DMS114 treated with DMSO at 0.1 percent for 48 hours (cell line): Measurements from ENCODE around the gene SLC22A15.
"Not testable (repeated sequence)": the region's sequence is repeated elsewhere in the genome, so short reads cannot be mapped to it uniquely, and the experiment has no call there.

Experiments
- DNase-seq: peaks from one replicate; lab custom pipeline; 2025; ENCODE audit not compliant: unreplicated experiment; lab: John Stamatoyannopoulos, UW

SLC22A15 gene

DNA sequence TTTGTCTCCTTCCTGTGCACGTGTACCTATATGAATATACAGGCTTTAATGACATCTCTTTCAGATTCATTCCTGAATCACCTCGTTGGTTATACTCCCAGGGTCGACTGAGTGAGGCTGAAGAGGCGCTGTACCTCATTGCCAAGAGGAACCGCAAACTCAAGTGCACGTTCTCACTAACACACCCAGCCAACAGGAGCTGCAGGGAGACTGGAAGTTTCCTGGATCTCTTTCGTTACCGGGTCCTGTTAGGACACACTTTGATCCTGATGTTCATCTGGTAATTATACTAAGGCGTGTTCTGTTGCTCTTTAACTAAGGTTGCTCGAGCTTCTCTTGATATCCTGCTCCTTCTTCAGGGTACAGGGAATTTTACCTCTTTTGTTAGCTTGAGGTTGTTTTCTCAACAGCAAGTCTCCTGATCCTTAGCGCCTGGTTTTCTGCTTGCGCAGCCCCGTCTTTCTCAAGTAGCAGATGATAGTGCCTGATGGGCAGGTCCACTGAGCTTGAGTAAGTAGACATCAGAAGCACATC is 55.1 kb downstream of the SLC22A15 start:
- no peak for DNase-seq

DNA sequence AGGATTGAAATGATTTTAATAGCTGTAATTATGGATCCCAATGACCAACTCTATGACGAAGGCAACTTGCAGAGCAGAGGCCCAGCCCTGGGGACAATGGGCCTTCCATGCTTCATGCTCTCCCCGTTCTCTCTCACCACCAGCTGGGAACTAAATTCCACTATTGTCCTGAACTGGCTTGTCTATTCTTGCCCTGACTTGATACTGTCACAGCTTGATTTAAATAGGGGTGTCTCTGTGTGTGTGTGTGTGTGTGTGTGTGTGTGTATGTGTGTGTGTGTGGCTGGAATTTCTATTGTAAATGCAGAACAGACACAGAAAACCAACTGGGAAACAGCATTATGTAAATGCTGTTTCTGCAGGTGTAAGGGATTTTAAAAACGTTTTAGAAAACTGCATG is 57.0 kb downstream of the SLC22A15 start:
- no peak for DNase-seq

DNA sequence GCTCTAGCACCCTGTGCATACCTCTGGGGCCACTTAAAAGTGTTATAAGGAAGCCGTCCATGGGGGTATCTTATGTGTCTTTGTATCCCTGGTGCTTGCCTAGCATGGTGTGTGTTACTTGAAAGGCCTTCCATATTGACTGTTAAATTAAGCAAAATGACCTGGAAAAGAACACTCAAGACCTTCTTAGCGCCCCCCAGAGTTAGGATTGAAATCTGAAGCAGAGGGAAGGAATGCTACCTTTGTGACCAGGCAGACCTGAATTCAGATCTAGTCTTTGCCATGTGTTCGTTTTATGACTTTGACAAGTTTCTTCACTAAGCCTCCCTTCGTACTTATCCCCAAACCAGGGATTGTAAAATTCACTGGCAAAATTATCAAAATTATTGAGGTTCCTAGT is 59.9 kb downstream of the SLC22A15 start:
- no peak for DNase-seq

DNA sequence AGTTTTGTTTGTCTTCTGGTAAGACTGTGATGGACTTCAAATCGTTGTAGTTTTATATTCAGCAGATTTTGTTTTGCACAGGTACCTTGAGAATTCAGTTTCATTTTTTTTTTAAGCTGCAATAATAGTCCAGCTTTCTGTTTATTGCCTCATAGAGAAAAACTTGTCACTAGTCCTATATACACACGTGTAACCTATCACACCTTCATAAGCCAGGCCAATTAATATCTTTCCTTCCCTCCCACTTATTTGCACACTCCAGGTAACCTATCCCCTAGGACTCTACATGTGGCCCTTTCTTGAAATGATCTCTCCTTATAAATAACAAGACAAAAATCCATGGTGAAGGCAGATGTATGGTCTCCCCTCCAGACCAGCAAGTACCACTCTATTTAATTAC is 62.4 kb downstream of the SLC22A15 start:
- DNase-seq: no peak

DNA sequence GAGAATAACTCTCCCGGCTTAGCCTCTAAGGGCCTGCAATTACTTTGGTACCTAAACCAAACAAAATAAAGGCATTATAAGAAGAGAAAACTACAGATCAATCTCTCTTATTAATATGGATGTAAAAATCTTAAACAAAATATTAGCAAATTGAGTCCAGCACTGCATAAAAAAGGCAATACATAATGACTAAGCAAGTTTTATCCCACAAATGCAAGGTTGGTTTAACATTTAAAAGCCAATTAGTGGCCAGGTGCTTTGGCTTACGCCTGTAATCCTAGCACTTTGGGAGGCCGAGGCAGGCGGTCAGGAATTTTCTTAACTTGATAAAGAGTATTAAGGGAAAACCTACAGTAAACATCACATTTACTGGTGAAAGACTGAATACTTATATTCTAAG is 67.8 kb downstream of the SLC22A15 start:
- no peak for DNase-seq

DNA sequence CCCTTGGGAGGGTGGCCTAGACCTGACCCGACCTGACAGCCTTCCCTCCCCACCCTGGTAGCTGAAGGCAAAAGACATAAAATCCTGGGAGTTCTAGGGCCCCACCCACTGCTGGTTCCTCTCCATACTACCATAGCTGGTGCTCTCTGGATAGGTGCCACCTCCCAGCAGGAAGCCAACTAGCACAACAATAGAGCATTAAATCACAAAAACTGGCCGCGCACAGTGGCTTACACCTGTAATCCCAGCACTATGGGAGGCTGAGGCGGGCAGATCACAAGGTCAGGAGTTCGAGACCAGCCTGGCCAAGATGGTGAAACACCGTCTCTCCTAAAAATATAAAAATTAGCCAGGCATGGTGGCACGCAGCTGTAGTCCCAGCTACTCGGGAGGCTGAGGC is 70.6 kb downstream of the SLC22A15 start:
- DNase-seq: not testable (repeated sequence)

DNA sequence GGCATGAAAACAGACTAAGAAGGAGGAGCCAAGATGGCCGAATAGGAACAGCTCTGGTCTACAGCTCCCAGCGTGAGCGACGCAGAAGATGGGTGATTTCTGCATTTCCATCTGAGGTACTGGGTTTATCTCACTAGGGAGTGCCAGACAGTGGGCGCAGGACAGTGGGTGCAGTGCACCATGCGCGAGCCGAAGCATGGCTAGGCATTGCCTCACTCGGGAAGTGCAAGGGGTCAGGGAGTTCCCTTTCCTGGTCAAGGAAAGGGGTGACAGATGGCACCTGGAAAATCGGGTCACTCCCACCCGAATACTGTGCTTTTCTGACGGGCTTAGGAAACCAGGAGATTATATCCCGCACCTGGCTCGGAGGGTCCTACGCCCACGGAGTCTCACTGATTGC is 75.6 kb downstream of the SLC22A15 start:
- not testable (repeated sequence) for DNase-seq

DNA sequence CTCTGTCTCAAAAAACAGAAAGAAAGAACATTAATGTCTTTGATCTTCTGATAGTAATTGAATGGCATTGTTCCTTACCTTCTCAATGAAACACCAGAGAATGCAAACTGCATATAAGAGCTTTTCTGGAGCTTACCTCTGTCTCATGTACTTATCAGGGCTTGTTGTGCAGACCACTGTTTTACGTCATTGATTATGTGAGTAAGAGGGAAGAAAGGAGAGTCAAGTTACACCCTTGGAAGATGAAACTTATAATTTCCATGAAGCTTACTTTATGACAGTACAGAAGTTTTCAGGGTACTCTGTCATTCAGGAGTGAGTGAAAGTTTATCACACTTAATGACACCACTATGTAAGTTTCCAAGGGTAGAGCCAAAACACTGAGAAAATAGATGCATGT is 85.9 kb downstream of the SLC22A15 start:
- DNase-seq: no peak

DNA sequence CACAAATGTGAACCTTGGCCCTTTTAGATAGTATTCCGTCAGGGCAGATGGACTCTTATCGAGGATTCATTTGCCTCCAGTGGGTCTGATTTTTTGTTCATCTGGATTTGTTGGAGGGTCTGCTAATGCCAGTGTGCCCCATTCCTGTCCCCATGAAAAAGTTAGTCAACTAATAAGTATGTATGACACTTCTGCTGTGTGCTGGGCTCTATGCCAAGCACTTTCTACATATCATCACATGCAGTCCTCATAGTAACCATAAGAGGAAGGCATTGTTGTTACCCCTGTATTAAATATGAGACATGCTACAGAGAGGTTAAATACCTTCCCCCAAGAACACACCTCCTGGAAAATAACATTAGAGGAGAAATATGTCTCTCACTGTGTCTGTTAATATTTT is 88.3 kb downstream of the SLC22A15 start:
- no peak for DNase-seq

DNA sequence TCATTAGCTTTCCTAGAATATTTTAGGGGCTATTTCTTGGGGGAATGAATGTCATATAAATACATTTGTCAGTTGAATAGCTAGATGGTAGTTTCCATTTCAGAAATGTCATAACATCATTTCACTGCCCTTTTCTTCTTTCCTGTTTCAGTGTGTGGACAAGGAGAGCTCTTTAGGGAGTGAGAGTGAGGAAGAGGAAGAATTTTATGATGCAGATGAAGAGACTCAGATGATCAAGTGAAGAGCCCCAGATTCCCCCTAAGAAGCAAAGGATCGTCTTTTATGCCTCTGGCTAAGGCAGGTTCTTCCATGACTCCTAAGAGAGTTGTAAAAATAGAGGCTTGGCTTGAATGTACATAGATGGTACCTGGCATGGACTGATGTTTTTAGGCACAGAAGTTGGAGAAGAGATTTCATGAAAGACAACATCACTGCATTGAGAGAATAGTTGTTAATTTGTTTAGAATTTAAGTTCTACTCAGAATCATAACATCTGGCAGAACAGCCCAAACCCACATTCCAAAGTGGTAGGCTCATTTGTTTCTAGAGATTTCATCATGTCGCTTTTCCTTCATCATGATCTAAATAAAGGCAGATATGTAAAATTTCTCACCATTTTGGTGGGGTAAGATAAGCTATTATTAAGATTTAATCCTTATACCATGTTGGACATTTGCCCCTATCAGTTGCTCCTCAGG is 90.7 kb downstream of the SLC22A15 start:
- DNase-seq: no peak

DNA sequence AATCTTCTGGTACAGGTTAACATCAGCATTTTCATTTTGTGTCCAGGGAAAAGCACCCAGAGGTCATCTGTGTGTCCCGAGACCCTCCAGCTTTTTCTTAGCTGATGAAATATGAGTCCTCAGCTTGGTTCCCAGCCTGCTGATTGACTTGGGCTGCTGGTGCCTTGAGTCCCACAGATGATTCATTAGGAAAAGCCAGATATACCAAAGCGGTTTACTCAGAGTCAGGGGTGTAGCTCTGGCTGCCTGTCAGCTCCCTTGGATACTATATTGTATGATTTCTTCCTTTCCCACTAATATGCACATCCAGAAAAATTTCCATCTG is 91.2 kb downstream of the SLC22A15 start:
- no peak for DNase-seq

DNA sequence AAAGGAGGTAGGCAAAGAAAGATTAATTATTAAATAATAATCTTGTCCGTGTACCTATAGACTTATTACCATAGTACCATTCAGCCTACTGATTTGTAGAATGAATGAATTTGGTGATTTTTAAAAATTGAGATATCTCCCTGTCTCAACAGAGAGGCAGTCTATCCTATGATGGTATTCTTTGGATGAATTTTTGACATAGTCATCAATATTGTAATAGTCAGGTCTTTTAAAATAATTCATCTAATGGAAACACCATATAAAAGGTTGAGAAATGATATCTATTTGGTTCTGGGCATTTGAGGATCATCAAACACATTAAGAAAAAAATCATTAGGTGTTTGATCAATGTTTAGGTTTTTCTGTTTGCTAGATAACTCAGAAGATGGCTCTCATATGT is 99.3 kb downstream of the SLC22A15 start:
- no peak for DNase-seq

DNA sequence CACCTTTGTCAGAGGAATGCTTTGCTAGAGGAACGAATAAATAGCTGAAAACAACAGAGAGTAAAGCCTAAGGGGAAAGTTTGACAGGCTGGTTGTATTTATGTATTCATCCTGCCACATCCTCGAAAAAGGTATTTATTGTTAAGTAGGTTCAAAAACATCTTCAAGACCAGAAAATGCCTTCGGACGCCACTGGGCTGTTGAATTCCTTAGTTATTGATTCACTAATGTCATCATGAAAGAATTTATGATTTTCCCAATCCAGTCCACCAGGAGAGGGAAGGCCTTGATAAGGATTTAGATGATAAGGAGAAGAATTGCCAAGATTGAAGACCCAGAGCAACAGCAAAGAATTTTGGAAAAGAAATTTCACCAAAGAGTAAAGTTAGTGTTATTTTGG is 99.7 kb downstream of the SLC22A15 start:
- no peak for DNase-seq

DNA sequence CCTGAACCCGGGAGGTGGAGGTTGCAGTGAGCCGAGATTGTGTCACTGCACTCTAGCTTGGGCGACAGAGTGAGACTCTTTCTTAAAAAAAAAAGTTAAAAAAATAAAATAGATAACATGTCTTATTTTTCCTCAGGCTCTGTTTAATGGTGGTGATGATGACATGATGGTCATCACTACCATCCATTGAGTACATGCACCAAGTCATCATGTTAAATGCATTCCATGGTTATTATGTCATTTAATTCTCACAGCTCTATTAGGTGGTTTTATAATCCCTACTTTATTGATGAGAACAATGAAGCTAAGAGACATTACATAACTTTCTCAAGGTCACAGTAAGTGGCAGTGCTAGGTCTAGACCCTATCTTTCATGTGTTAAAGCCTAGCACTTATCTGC is 100.5 kb downstream of the SLC22A15 start:
- no peak for DNase-seq

DNA sequence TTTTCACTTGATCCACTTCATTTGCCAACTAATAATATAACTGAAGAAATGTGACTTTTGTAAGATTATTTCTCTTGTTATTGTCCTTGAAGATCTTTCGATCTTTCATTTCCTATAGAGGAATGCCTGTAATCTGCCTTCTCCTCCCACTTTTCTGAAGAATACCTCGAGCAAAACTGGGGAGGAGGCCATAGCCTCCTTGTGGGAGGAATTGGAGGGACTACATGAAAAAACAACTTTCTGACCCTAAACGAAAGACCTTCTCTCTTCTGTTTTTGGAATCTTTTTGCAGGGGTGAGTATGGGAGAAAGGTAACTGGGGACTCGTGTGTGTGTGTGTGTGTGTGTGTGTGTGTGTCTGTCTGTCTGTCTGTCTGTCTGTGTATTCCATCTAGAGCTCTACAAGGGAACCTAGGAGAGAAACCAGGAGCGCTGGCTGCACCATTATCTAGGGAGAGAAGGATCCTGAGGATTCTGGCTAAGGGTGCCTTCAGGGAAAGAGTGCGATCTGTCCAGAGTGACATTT is 102.4 kb downstream of the SLC22A15 start:
- no peak for DNase-seq

DNA sequence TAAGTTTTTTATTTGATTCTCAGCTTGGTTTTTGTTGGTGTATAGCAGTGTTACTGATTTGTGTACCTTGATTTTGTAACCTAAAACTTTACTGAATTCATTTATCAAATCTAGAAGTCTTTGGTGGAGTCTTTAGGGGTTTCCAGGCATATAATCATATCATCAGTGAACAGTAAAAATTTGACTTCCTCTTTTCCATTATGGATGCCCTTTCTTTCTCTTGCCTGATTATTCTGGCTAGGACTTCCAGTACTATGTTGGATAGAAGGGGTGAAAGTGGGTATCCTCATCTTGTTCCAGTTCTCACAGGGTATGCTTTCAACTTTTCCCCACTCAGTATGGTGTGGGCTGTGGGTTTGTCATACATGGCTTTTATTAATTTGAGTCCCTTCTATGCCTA is 111.3 kb downstream of the SLC22A15 start:
- no peak for DNase-seq

DNA sequence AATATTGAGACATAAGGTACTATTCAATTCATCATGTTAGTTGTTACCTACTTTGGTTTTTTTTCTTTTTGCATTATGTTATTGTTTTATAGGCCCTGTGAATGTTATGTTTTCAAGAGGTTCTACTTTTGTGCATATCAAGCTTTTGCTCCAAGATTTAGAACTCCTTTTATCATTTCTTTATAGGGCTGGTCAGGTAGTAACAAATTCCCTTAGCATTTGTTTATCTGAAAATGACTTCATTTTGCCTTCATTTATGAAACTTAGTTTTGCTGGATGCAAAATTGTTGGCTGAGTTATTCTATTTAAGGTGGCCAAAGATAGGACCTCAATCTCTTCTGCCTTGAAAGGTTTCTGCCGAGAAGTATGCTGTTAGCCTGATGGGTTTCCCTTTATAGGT is 113.6 kb downstream of the SLC22A15 start:
- DNase-seq: no peak

DNA sequence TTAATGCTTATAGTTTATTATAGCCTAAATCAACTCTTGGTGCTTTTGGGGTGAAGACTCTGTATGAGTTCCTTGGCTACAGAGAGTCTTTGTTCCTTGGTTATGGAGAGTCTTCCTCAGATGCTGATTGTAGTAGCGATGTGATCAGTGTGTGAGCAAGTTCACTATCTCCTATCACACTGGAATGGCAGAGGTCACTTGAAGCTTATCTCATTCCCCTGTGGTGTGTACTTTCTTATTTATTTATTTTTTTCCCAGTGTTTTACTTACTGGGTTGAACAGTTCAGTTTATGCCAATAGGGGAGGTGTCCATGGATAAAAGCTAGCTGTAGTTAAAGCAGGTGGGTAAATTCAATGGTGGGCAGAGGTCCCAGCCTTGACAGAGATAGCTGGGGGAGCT is 114.8 kb downstream of the SLC22A15 start:
- no peak for DNase-seq

DNA sequence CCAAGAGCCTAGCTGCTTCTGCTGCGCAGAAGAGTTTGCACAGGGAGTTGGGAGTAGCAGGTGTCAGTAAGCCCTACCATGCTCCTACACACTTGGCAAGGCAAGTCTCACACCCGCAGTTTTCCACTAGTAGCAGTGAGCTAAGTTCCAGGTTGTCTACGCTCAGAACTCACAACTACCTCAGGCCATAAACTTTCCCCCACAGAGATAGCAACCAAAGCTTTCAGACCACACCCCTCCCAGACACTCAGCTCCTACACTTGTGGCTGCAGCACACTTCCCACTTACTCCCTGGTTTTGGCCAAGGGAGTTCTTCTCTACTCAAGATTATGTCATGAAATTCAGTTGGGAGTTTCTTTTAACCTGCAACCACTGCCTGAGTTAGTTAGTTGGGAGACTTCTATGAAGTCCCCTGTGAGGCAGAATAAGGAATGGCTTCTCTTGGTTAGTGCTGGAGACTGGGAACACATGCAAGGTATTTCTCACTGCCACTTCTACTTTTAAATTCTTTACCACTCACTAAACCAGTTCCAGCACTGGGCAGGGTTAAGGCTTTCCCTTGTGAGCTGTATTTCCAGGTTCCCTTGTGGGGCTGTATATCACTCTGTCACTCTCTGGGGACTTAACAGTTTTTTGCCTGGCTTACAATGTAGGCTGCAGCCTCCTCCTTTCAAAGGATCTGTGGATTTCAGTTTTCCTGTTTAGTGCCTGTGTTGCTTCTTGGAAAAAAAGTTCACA is 116.6 kb downstream of the SLC22A15 start:
- no peak for DNase-seq

DNA sequence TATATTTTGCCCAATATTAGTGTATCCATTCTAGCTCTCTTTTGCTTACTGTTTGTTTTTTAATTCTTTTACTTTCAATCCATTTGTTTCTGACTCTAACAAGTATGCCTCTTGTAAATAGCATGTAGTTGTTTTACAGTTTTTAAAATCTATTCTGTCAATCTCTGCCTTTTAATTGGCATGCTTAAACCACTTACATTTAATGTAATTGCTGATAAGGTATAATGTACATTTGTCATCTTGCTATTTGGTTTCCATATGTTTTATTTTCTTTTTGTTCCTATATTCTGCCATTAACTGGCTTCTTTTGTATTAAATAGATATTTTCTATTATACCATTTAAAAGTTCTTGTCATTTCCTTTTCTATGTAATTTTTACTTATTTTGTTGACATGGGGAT is 118.7 kb downstream of the SLC22A15 start:
- no peak for DNase-seq

DNA sequence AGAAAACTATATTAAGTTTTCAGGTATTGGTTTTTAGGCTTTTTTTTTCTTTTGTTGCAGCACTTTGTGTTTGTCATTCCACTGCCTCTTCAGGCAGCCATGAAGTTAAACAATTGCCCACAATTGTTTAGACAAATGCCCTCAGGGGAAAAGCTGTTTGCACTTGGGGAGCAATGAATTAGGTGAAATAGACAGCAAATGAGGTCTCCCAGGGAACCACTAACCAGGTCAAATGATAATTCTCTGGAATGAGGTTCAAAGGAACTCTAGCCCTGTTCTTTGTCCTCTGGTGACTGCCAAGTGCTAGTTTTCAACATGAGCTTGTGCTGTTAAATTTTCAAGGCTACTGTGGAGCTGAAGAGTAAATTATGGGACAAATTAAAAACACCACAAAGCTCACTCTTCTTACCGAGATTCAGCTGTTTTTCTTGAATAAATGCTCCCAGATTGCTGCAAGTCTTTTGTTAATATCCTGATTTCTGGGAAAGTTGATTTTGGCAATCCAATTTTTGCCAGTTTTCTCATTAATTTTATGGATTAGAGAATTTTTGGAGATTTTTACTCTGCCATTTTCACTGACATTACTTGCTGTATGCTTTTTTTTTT is 119.8 kb downstream of the SLC22A15 start:
- no peak for DNase-seq

DNA sequence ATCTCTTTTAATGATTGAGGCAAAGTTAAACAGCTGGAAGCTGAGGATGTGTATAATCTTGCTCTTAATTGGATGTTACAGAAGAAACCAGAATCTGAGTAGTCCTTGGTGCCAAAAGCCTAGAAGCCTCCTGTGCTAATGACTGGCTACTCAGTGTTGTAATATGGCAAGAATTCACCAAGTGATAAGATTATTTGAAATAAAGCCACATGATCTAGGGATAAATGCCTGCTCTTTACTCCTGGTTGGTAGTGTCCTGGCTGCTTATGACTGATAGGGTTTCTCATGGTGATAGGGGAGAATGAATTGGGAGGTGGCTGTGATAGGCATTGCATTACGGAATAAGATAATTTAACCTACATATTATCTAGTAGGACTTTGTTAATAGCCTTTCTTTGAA is 121.3 kb downstream of the SLC22A15 start:
- DNase-seq: no peak
